Progenitor cell of endocrine pancreas (in vitro differentiated cells): ENCODE results near the gene MVK. TPM values are rescaled to one million over a fixed set of nuclear protein-coding genes. Genes with fewer than 3 reads are reported as not detected.

Source experiments
- DNase-seq: peaks from one replicate; pipeline ENCODE4 v3.0.0; 2021; ENCODE audit warnings: low spot score; ENCODE audit not compliant: unreplicated experiment
- H3K27ac Mint-ChIP-seq: 2 replicates; pipeline ENCODE4 v1.8.0; 2021; ENCODE audit warnings: mild to moderate bottlenecking, moderate library complexity, mixed read lengths
- H3K27me3 Mint-ChIP-seq: 2 replicates; pipeline ENCODE4 v1.8.0; 2021; ENCODE audit warnings: mixed read lengths
- H3K36me3 Mint-ChIP-seq: 2 replicates; pipeline ENCODE4 v1.8.0; 2022; ENCODE audit warnings: mixed read lengths; ENCODE audit not compliant: insufficient read depth
- H3K4me1 Mint-ChIP-seq: 2 replicates; pipeline ENCODE4 v1.8.0; 2021; ENCODE audit warnings: low read depth, mixed read lengths
- H3K4me3 Mint-ChIP-seq: 2 replicates; pipeline ENCODE4 v1.8.0; 2021; ENCODE audit warnings: low read depth, mild to moderate bottlenecking, moderate library complexity, mixed read lengths
- H3K9me3 Mint-ChIP-seq: 2 replicates; pipeline ENCODE4 v1.8.0; 2021; ENCODE audit warnings: low read depth, mixed read lengths
- CTCF ChIP-seq: fragments of 200-600 bp; sonication (generic); IDR thresholded peaks from one replicate; pipeline ENCODE4 v1.5.0; 2021; ENCODE audit warnings: antibody characterized with exemption, mild to moderate bottlenecking; ENCODE audit not compliant: unreplicated experiment
- total RNA-seq: library from RNA; stranded (reverse); gene quantifications from 2 replicates; pipeline ENCODE4 v1.2.1, GENCODE V29; 2021

The MVK gene
- total RNA-seq, 1 donor from 2014 or later: 33.3 TPM

DNA sequence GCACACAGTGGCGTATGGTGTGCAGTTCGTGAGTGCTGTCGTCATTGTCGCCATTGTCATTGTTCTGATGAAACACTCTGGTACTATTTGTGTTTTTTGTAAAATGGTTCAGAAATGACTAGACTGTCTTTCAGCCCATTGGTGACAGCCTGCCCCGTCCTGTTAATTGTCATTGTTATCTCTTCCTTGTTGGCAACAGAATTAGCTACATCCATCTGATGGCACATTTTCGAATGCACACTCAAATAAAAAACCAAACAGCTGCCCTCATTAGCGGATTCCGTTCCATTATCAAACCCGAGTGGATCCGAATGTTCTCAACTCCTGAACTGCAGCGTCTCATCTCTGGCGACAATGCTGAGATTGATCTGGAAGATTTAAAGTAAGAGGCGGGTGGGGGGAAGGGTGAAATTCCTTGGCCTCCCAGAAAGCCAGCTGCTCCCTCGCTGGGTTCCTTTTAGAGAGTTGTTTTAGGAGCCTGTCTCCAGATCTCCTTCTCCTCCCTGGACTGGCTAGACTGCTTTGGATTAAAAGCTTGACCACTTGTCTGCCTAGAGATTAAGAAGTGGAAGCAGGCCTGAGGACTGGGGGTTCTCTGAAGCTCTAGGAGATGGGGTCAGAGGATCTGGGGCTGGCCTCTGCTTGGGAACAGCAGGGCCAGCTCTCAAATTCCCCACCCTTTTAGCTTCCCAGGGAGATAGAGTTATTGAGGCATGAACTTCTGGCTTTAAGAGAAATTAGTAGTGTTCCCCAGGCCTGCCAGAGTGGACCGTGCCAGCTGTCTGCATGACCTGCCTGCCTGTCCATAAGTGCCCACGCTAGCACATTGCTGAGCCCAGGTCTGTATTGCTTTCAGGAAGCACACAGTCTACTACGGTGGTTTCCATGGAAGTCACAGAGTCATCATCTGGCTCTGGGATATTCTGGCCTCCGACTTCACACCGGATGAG is 43.6 kb upstream of the MVK start:
- no peaks in the 10 kb centered on the region for H3K4me1 Mint-ChIP-seq
- H3K4me3 Mint-ChIP-seq: no peak overlapping the region
- peaks cover 12% of the 10 kb centered on the region for H3K36me3 Mint-ChIP-seq
- no peaks in the 10 kb centered on the region for H3K27me3 Mint-ChIP-seq
- no peak for TF ChIP-seq CTCF
- no peak for DNase-seq
- no peak overlapping the region for H3K27ac Mint-ChIP-seq
- no peaks in the 10 kb centered on the region for H3K9me3 Mint-ChIP-seq

- Mint-ChIP-seq H3K4me3 (no peak overlapping the region), H3K27ac (no peak overlapping the region), H3K27me3 (no peaks in the 10 kb centered on the region), H3K36me3 (peaks cover 11% of the 10 kb centered on the region), H3K9me3 (no peaks in the 10 kb centered on the region), H3K4me1 (no peaks in the 10 kb centered on the region)
- no peak for TF ChIP-seq CTCF
- no peak for DNase-seq
Observed at GRCh38 chr12:109531411-109531810, 42.2 kb upstream of the MVK start.

- Mint-ChIP-seq H3K27ac (no peak overlapping the region), H3K9me3 (no peaks in the 10 kb centered on the region), H3K4me3 (no peak overlapping the region), H3K36me3 (peaks cover 13% of the 10 kb centered on the region), H3K4me1 (no peaks in the 10 kb centered on the region), H3K27me3 (no peaks in the 10 kb centered on the region)
- no peak for DNase-seq
- TF ChIP-seq CTCF: no peak
Observed at GRCh38 chr12:109532721-109533486, 40.7 kb upstream of the MVK start.

GRCh38 chr12:109533487-109533740 is 40.2 kb upstream of the MVK start:
- no peaks in the 10 kb centered on the region for H3K9me3 Mint-ChIP-seq

More at GRCh38 chr12:109533487-109533740, 40.2 kb upstream of the MVK start:
- DNase-seq: no peak
- no peak for TF ChIP-seq CTCF
- no peaks in the 10 kb centered on the region for H3K27me3 Mint-ChIP-seq
- no peak overlapping the region for H3K4me3 Mint-ChIP-seq
- no peaks in the 10 kb centered on the region for H3K4me1 Mint-ChIP-seq
- peaks cover 10% of the 10 kb centered on the region for H3K36me3 Mint-ChIP-seq
- H3K27ac Mint-ChIP-seq: no peak overlapping the region
